H1 (cell line): Measurements from ENCODE around the gene SIX5. TPM values are rescaled to one million over a fixed set of nuclear protein-coding genes. Genes with fewer than 3 reads are reported as not detected.

Experiments used
- CBX8 ChIP-seq: fragments of 300-800, 300-1000 bp; sonication (generic); IDR thresholded peaks from 2 replicates; pipeline ENCODE4 v1.7.1; 2016; ENCODE audit warnings: low read depth, low read length, borderline replicate concordance
- POLR2A ChIP-seq, 2 experiments: IDR thresholded peaks; 1 replicate in 1 of 2; 2 replicates in 1 of 2; pipeline ENCODE4 v1.6.1; 2011; ENCODE audit warnings: low read depth in 2 of 2, low read length in 2 of 2, mild to moderate bottlenecking in 2 of 2; ENCODE audit errors: control extremely low read depth in 1 of 2
- RAD21 ChIP-seq, 2 experiments: IDR thresholded peaks in 1 of 2; conservative IDR thresholded peaks in 1 of 2; 2 replicates each; pipeline ENCODE4 v1.6.1; 2011; ENCODE audit warnings: low read depth in 2 of 2, low read length in 2 of 2, improper control_type of control experiment in 1 of 2, inconsistent platforms in 1 of 2, mild to moderate bottlenecking in 1 of 2, moderate library complexity in 1 of 2
- RXRA ChIP-seq: IDR thresholded peaks from 2 replicates; pipeline ENCODE4 v1.6.1; 2011; ENCODE audit warnings: low read depth, mild to moderate bottlenecking, low read length, moderate library complexity; ENCODE audit not compliant: insufficient read depth
- polyA plus RNA-seq, 7 experiments: library from polyadenylated mRNA; depleted of rRNA in 3 of 7; stranded (reverse) in 5 of 7; unstranded in 2 of 7; fragments of >200 nt in 5 of 7; fragments of 200-250 nt in 2 of 7; gene quantifications; 1 replicate in 5 of 7; 2 replicates in 1 of 7; 4 replicates in 1 of 7; pipeline versions ENCODE4 v1.2.1 to v1.2.3, GENCODE V29; 2011 to 2013; ENCODE audit warnings: missing spikeins in 2 of 7, mixed read lengths in 2 of 7
- total RNA-seq: library from RNA; stranded (reverse); fragmentation: NEBNext Ultra II Directional; extraction: Animal tissue kit (Norgen Biotek cat#: 25700); gene quantifications from 2 replicates; pipeline ENCODE4 v1.2.1, GENCODE V29; 2021

SIX5 gene
- total and polyA plus RNA-seq, 2 of the 8 experiments (the other 6 are each of a cell fraction or from before 2014, with no cell fraction given): 20.9 to 24.2 TPM

- TF ChIP-seq RXRA (no peak), RAD21 (IDR thresholded peaks at IDR 0.05 in 1 of 2, conservative IDR thresholded peaks at IDR 0.05 in 1 of 2; ENCODE audit: low read depth in 2 of 2, low read length in 2 of 2) (no peak), POLR2A (IDR thresholded peaks at IDR 0.05; ENCODE audit: control extremely low read depth in 1 of 2, low read depth in 2 of 2, low read length in 2 of 2) (no peak), CBX8 (no peak)
Measured at GRCh38 chr19:45801603-45802175, 32.6 kb upstream of the SIX5 start (continued).
